GM21526 (cell line): ENCODE results near the gene CCDC97.

Experiments
- ATAC-seq: cut with Tn5 transposase; IDR thresholded peaks from one replicate; pipeline ENCODE4 v1.9.1; 2021; ENCODE audit warnings: moderate library complexity; ENCODE audit not compliant: unreplicated experiment, low FRiP score

Gene CCDC97

GRCh38 chr19:41318696-41319499, 8.9 kb downstream of the CCDC97 start:
- no peak for ATAC-seq

- no peak for ATAC-seq
Measured at GRCh38 chr19:41319500-41320184, 9.7 kb downstream of the CCDC97 start.

GRCh38 chr19:41320185-41320518, 10.2 kb downstream of the CCDC97 start:
- no peak for ATAC-seq

GRCh38 chr19:41320568-41320967, 10.6 kb downstream of the CCDC97 start:
- no peak for ATAC-seq

GRCh38 chr19:41321204-41321599, 11.2 kb downstream of the CCDC97 start:
- ATAC-seq: no peak

- ATAC-seq: no peak
Measured at GRCh38 chr19:41321600-41322270, 11.8 kb downstream of the CCDC97 start.

- no peak for ATAC-seq
Measured at GRCh38 chr19:41322451-41322850, 12.5 kb downstream of the CCDC97 start.

GRCh38 chr19:41323023-41323422, 13.1 kb downstream of the CCDC97 start:
- no peak for ATAC-seq

- no peak for ATAC-seq
Measured at GRCh38 chr19:41323430-41324125, 13.6 kb downstream of the CCDC97 start.

GRCh38 chr19:41324231-41324702, 14.3 kb downstream of the CCDC97 start:
- ATAC-seq: no peak

GRCh38 chr19:41324921-41325639, 15.1 kb downstream of the CCDC97 start:
- ATAC-seq: no peak

GRCh38 chr19:41325640-41325946, 15.6 kb downstream of the CCDC97 start:
- ATAC-seq: no peak

GRCh38 chr19:41325947-41326706, 16.2 kb downstream of the CCDC97 start:
- ATAC-seq: no peak

GRCh38 chr19:41327076-41327575, 17.2 kb downstream of the CCDC97 start:
- no peak for ATAC-seq

GRCh38 chr19:41327576-41328156, 17.7 kb downstream of the CCDC97 start:
- ATAC-seq: no peak

GRCh38 chr19:41328157-41328841, 18.3 kb downstream of the CCDC97 start:
- ATAC-seq: no peak

GRCh38 chr19:41328842-41329225, 18.9 kb downstream of the CCDC97 start:
- no peak for ATAC-seq

GRCh38 chr19:41330481-41330880, 20.5 kb downstream of the CCDC97 start:
- no peak for ATAC-seq
